AG20443 (cell line): Measurements from ENCODE around the gene MYZAP.

Experiments used
- DNase-seq: peaks from one replicate; pipeline ENCODE4 v3.0.0; 2012; ENCODE audit warnings: low spot score, mixed read lengths

Gene MYZAP

GRCh38 chr15:57625703-57626448 is 34.2 kb downstream of the MYZAP start:
- no peak for DNase-seq

GRCh38 chr15:57626713-57627440 is 35.2 kb downstream of the MYZAP start:
- DNase-seq, result no peak

GRCh38 chr15:57631386-57632110 is 39.8 kb downstream of the MYZAP start:
- DNase-seq, result no peak

- no peak for DNase-seq
Observed at GRCh38 chr15:57634290-57634689, 42.6 kb downstream of the MYZAP start.

GRCh38 chr15:57635300-57635909 is 43.7 kb downstream of the MYZAP start:
- DNase-seq, result no peak

GRCh38 chr15:57637846-57638245 is 46.1 kb downstream of the MYZAP start:
- DNase-seq, result no peak

GRCh38 chr15:57639306-57639705 is 47.6 kb downstream of the MYZAP start:
- no peak for DNase-seq

GRCh38 chr15:57640930-57641682 is 49.4 kb downstream of the MYZAP start:
- peak; percentile 67 for DNase-seq

- no peak for DNase-seq
Observed at GRCh38 chr15:57643826-57644225, 52.1 kb downstream of the MYZAP start.

GRCh38 chr15:57646087-57646486 is 54.4 kb downstream of the MYZAP start:
- DNase-seq, result no peak

- DNase-seq, result no peak
Observed at GRCh38 chr15:57647071-57647790, 55.5 kb downstream of the MYZAP start.

GRCh38 chr15:57647791-57648130 is 56.1 kb downstream of the MYZAP start:
- DNase-seq, result peak; percentile 52

GRCh38 chr15:57649138-57649537 is 57.4 kb downstream of the MYZAP start:
- DNase-seq, result peak; percentile 35

- DNase-seq, result no peak
Observed at GRCh38 chr15:57651445-57651844, 59.7 kb downstream of the MYZAP start.

GRCh38 chr15:57652481-57652880 is 60.8 kb downstream of the MYZAP start:
- DNase-seq, result no peak

GRCh38 chr15:57654153-57654852 is 62.6 kb downstream of the MYZAP start:
- peak; percentile 74 for DNase-seq

- no peak for DNase-seq
Observed at GRCh38 chr15:57655053-57655452, 63.3 kb downstream of the MYZAP start.

GRCh38 chr15:57655809-57656208 is 64.1 kb downstream of the MYZAP start:
- no peak for DNase-seq

- no peak for DNase-seq
Observed at GRCh38 chr15:57656434-57656833, 64.7 kb downstream of the MYZAP start.

GRCh38 chr15:57657619-57658018 is 65.9 kb downstream of the MYZAP start:
- no peak for DNase-seq
